Hematopoietic multipotent progenitor cell treated with erythropoietin and hydrocortisone succinate and interleukin-3 and kit ligand, for 17 days (in vitro differentiated cells): ENCODE measurements around the gene DNAJC4.

Source experiments
- DNase-seq: peaks from one replicate; pipeline ENCODE4 v3.0.0-alpha.2; 2015; ENCODE audit warnings: low spot score

Gene DNAJC4

DNA sequence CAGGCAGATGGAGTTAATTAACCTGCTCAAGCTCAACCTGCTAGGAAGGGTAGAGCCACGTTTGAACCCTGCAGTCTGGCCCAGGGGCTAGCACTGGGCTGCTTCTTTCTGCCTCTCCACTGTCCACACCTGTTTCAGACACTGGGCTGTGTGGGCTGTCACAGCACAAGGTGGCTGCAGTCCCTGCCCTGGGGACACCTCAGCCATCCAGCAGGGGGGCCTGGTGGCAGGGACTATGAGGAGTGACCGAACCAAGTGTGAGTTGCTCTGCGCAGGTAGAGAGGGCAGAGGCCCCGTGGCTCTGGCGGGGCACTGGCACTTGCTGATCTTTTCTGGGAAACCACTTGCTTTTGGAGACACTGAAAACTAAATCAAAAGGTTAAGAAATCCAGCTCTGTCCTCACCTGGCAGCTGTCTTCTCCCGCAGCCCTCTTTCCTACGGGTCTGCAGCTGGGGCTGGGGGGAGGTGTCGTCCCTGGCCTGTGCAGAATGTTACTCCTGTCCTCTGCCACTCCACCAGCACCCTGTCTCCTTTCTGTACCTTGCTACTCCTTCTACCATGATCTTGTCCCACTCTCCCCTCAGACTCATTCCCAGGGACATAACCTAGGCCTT lies 48.3 kb downstream of the DNAJC4 start:
- DNase-seq: no peak

DNA sequence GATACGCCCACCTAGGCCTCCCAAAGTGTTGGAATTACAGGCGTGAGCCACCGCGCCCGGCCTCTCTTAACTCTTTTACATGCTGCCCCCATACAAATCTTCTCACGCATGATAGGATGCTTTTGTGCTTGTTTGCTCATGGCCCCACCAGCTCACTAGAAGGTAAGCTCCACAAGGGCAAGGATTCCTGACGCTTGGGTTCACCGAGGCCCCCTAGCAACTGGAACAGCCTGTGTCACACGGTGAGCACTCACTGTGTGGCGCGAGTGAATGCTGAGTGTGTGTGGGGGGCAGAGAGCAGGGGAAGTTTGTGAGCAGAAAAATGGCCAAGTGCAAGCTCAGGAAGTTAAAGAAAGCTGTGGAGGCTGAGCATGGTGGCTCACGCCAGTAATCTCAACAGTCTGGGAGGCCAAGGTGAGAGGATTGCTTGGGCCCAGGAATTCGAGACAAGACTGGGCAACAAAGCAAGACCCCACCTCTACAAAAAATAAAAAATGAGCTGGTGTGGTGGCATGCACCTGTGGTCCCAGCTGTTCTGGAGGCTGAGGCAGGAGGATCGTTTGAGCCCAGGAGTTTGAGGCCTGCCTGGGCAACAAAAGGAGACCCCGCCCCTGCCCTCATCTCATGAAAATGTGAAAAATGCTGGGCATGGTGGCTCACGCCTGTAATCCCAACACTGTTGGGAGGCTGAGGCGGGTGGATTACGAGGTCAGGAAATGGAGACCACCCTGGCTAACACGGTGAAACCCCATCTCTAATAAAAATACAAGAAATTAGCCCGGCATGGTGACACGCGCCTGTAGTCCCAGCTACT lies 51.8 kb downstream of the DNAJC4 start:
- DNase-seq: no peak

DNA sequence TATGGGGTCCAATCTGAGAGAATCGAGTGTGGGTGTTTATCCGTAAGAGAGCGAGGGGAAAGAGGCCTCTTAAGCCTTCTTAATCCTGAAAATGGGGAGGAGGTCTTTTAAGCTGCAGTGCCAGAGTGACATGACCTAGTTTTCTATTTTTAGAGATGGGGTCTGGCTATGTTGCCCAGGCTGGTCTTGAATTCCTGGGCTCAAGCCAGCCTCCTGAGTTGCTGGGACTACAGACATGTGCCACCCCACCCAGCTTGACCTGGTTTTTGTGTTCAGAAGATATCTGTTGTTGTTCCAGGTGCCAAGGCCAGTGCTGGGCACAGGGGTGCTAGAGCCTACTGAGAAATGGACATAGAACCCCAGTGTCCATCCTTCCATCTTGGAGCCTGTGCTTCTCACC lies 52.7 kb downstream of the DNAJC4 start:
- no peak for DNase-seq
